ENCODE data around the gene ENDOV.

DNA sequence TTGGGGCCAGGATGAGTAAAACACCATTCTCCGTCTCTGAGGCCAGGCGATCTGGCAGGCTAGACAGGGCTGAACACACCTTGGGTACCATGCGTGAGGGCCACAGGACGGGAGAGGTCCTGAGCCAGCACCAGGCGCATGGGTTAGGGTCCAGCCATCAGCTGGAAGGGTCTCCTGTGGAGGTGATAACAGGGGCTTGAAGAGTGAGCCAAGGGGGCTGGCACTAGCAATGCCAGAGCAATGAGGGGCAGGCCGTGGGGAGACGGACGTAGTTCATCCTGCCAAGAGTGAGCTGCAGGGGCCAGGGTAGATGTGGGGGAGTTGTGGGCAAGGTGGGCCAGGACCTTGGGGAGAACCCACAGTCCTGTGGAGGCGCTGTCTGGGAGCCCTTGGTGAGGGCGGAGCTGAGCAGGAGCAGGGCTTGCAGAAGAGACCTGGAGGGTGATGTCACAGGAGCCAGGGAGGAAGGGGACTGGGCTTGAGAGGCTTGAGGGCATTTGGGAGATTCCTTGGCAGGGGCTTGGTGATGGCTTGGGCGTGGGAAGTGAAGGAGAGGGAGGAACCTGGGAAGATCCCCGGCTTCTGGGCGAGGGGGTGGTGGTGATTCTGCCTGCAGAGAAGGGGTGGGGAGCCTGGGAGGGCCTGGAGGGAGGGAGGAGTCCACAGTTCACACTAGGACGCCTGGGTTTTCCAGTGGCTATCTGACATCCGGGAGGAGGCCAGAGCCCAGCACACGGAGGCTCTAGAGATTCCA is 67.8 kb downstream of the ENDOV start:
- no peak for TF ChIP-seq SUZ12 (IDR thresholded peaks at IDR 0.05)
- no peak for TF ChIP-seq TARDBP (IDR thresholded peaks at IDR 0.05)
- no peak for TF ChIP-seq FOXM1 (IDR thresholded peaks at IDR 0.05; ENCODE audit: borderline replicate concordance)
- no peak for TF ChIP-seq ELF4 (IDR thresholded peaks at IDR 0.05)
- no peak for TF ChIP-seq ZNF384 (IDR thresholded peaks at IDR 0.05)
- no peak for TF ChIP-seq ARNT (IDR thresholded peaks at IDR 0.05)
- TF ChIP-seq BHLHE40 (IDR thresholded peaks at IDR 0.05; ENCODE audit: borderline replicate concordance) = no peak
- no peak for TF ChIP-seq HDGF (IDR thresholded peaks at IDR 0.05; ENCODE audit: borderline replicate concordance)
- no peak for TF ChIP-seq SP1 (IDR thresholded peaks at IDR 0.05)
- TF ChIP-seq, protein P1, sequence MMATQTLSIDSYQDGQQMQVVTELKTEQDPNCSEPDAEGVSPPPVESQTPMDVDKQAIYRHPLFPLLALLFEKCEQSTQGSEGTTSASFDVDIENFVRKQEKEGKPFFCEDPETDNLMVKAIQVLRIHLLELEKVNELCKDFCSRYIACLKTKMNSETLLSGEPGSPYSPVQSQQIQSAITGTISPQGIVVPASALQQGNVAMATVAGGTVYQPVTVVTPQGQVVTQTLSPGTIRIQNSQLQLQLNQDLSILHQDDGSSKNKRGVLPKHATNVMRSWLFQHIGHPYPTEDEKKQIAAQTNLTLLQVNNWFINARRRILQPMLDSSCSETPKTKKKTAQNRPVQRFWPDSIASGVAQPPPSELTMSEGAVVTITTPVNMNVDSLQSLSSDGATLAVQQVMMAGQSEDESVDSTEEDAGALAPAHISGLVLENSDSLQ (IDR thresholded peaks at IDR 0.05) = no peak
- no peak for TF ChIP-seq L3MBTL2 (conservative IDR thresholded peaks at IDR 0.05)
- TF ChIP-seq FOXA1 (IDR thresholded peaks at IDR 0.05) = no peak
- no peak for TF ChIP-seq NFRKB (IDR thresholded peaks at IDR 0.05)
- no peak for TF ChIP-seq FOXK2 (IDR thresholded peaks at IDR 0.05)
